K562 (cell line): ENCODE measurements around the gene CPED1. TPM values are rescaled to one million over a fixed set of nuclear protein-coding genes. Genes with fewer than 3 reads are reported as not detected.

ENCODE experiments used
- CBFA2T2 ChIP-seq: fragments of 450-650 bp; conservative IDR thresholded peaks from 2 replicates; pipeline ENCODE4 v1.6.1; 2017; ENCODE audit warnings: mild to moderate bottlenecking
- E2F3 ChIP-seq: fragments of 250-450 bp; sonication (Bioruptor Pico); IDR thresholded peaks from 2 replicates; pipeline ENCODE4 v1.4.0; 2020; ENCODE audit warnings: mild to moderate bottlenecking
- EP300 ChIP-seq: IDR thresholded peaks from 2 replicates; pipeline ENCODE4 v1.6.1; 2012; ENCODE audit warnings: low read length, improper control_type of control experiment
- HDAC6 ChIP-seq: IDR thresholded peaks from 2 replicates; pipeline ENCODE4 v1.6.1; 2012; ENCODE audit warnings: low read depth, mild to moderate bottlenecking, control low read depth, inconsistent platforms, low read length, moderate library complexity
- HNRNPH1 ChIP-seq: fragments of 200-400 bp; formaldehyde crosslinking; optimal IDR thresholded peaks from 2 replicates; pipeline ENCODE3; 2017; ENCODE audit warnings: low read depth, mild to moderate bottlenecking, low read length, moderate library complexity
- NEUROD1 ChIP-seq: fragments of 150-350 bp; IDR thresholded peaks from 2 replicates; pipeline ENCODE4 v1.6.1; 2014; ENCODE audit warnings: borderline replicate concordance, low read length, low read depth; ENCODE audit not compliant: partially characterized antibody
- NRF1 ChIP-seq, 2 experiments: fragments of 450-650 bp; IDR thresholded peaks in 1 of 2; conservative IDR thresholded peaks in 1 of 2; 2 replicates each; pipeline ENCODE4 v1.6.1; 2014; ENCODE audit warnings: mild to moderate bottlenecking in 2 of 2
- PHB2 ChIP-seq: fragments of 450-650 bp; IDR thresholded peaks from 2 replicates; pipeline ENCODE4 v1.6.1; 2017; ENCODE audit warnings: low read depth
- POLR2H ChIP-seq: IDR thresholded peaks from 2 replicates; pipeline ENCODE4 v1.6.1; 2016; ENCODE audit warnings: missing genetic modification characterization, low read depth, mild to moderate bottlenecking, control low read depth, missing compliant biosample characterization, moderate library complexity
- PRMT5 ChIP-seq: sonication (generic); formaldehyde crosslinking; IDR thresholded peaks from 2 replicates; pipeline ENCODE4 v1.5.0; 2020; ENCODE audit warnings: missing genetic modification reagents
- RBM14 ChIP-seq: fragments of 200-400 bp; formaldehyde crosslinking; IDR thresholded peaks from 2 replicates; pipeline ENCODE4 v1.6.1; 2018; ENCODE audit warnings: low read depth, mild to moderate bottlenecking, low read length, moderate library complexity, borderline replicate concordance; ENCODE audit not compliant: insufficient read depth
- RHOXF2B ChIP-seq: fragments of 250-450 bp; sonication (Bioruptor Pico); conservative IDR thresholded peaks from 2 replicates; pipeline ENCODE4 v1.5.1; 2021
- XRCC5 ChIP-seq: fragments of 200-400 bp; formaldehyde crosslinking; IDR thresholded peaks from 2 replicates; pipeline ENCODE4 v1.6.1; 2017; ENCODE audit warnings: low read depth, mild to moderate bottlenecking, low read length
- ZNF253 ChIP-seq: fragments of 250-450 bp; sonication (Bioruptor Pico); conservative IDR thresholded peaks from 2 replicates; pipeline ENCODE4 v1.6.1; 2021; ENCODE audit warnings: mild to moderate bottlenecking
- polyA plus RNA-seq, 8 experiments: library from polyadenylated mRNA; depleted of rRNA in 4 of 8; stranded (reverse) in 5 of 8; unstranded in 3 of 8; fragments of >200 nt; fragmentation: Nextera tagmentation in 2 of 8; fragmentation: Illumina TruSeq in 1 of 8; extraction: Ambion mirVana in 2 of 8; extraction: Trizol in 1 of 8; gene quantifications; 2 replicates each; pipeline versions ENCODE4 v1.2.1 to v1.2.3, GENCODE V29; 2011 to 2014; ENCODE audit warnings: inconsistent platforms in 1 of 8, missing spikeins in 1 of 8
- total RNA-seq, 7 experiments: library from RNA; depleted of rRNA in 6 of 7; stranded (reverse); fragments of >200 nt in 6 of 7; fragmentation: Illumina TruSeq in 2 of 7; extraction: Trizol in 2 of 7; gene quantifications; 2 replicates each; pipeline versions ENCODE4 v1.2.1 to v1.2.3, GENCODE V29; 2011 to 2021; ENCODE audit warnings: low replicate concordance in 1 of 7
- TF ChIP-seq, protein P1 (sequence below): fragments of 250-450 bp; sonication (Bioruptor Pico); IDR thresholded peaks from 2 replicates; pipeline ENCODE4 v1.5.1; 2021; ENCODE audit warnings: mild to moderate bottlenecking
- TF ChIP-seq, protein P2 (sequence below): fragments of 450-650 bp; IDR thresholded peaks from 2 replicates; pipeline ENCODE4 v1.6.1; 2016; ENCODE audit warnings: mild to moderate bottlenecking, moderate library complexity

CPED1 gene
- total and polyA plus RNA-seq, 9 of the 15 experiments (the other 6 are each of a cell fraction or from before 2014, with no cell fraction given), result 195 to 393 (median 290) TPM

DNA sequence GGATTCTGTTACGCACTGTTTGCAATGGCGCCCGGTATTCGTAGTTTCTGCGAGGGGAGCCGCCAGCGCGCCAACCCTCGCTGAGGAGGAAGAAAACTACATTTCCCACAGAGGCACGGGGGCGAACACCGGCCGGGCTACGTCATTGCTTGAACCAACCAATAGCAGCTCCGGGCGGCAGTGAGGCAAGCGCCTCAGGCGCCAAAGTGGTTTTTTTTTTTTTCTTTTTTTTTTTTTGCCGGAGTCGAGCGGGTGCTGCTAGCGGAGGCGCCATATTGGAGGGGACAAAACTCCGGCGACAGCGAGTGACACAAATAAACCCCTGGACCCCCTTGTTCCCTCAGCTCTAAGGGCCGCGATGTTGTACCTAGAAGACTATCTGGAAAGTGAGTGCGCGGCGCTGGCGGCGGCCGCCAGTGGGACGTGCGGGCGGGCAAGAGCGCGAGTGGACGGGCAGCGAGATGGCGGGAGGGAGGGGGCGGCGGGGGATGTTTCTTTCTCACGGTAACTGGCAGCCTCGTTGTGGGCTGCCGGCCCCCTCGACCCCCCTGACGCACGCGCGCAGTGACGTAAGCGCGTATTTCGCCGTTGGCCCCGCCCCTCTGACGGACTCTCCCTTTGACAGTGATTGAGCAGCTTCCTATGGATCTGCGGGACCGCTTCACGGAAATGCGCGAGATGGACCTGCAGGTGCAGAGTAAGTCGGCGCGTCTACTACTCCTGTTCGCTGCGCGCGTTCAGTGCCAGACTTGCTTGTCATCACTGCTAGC is 37.8 kb upstream of the CPED1 start, which contains the start of gene ING3 (continued):
- TF ChIP-seq NEUROD1 (peak; percentile 31), ZNF253 (CRISPR knock-in tag) (no peak), HNRNPH1 (no peak), HDAC6 (no peak), PRMT5 (no peak), RBM14 (0 out of 2 replicates have a peak, but pooled peaks have one; percentile 77), CBFA2T2 (no peak), NRF1 (conservative IDR thresholded peaks at IDR 0.05 in 1 of 2, IDR thresholded peaks at IDR 0.05 in 1 of 2) (peak; percentile 91 to 93), E2F3 (CRISPR knock-in tag) (peak; percentile 68; the same call in 1 of the 2 replicates), EP300 (peak; percentile 65), POLR2H (tag) (peak; percentile 93), XRCC5 (peak; percentile 65; the same call in 1 of the 2 replicates), PHB2 (no peak), RHOXF2B (CRISPR knock-in tag) (0 out of 2 replicates have a peak, but pooled peaks have one; percentile 54)
- TF ChIP-seq, protein P1, sequence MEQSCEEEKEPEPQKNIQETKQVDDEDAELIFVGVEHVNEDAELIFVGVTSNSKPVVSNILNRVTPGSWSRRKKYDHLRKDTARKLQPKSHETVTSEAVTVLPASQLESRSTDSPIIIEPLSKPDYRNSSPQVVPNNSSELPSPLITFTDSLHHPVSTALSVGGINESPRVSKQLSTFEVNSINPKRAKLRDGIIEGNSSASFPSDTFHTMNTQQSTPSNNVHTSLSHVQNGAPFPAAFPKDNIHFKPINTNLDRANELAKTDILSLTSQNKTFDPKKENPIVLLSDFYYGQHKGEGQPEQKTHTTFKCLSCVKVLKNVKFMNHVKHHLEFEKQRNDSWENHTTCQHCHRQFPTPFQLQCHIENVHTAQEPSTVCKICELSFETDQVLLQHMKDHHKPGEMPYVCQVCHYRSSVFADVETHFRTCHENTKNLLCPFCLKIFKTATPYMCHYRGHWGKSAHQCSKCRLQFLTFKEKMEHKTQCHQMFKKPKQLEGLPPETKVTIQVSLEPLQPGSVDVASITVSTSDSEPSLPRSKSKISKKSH (CRISPR knock-in tag), result no peak
- TF ChIP-seq, protein P2, sequence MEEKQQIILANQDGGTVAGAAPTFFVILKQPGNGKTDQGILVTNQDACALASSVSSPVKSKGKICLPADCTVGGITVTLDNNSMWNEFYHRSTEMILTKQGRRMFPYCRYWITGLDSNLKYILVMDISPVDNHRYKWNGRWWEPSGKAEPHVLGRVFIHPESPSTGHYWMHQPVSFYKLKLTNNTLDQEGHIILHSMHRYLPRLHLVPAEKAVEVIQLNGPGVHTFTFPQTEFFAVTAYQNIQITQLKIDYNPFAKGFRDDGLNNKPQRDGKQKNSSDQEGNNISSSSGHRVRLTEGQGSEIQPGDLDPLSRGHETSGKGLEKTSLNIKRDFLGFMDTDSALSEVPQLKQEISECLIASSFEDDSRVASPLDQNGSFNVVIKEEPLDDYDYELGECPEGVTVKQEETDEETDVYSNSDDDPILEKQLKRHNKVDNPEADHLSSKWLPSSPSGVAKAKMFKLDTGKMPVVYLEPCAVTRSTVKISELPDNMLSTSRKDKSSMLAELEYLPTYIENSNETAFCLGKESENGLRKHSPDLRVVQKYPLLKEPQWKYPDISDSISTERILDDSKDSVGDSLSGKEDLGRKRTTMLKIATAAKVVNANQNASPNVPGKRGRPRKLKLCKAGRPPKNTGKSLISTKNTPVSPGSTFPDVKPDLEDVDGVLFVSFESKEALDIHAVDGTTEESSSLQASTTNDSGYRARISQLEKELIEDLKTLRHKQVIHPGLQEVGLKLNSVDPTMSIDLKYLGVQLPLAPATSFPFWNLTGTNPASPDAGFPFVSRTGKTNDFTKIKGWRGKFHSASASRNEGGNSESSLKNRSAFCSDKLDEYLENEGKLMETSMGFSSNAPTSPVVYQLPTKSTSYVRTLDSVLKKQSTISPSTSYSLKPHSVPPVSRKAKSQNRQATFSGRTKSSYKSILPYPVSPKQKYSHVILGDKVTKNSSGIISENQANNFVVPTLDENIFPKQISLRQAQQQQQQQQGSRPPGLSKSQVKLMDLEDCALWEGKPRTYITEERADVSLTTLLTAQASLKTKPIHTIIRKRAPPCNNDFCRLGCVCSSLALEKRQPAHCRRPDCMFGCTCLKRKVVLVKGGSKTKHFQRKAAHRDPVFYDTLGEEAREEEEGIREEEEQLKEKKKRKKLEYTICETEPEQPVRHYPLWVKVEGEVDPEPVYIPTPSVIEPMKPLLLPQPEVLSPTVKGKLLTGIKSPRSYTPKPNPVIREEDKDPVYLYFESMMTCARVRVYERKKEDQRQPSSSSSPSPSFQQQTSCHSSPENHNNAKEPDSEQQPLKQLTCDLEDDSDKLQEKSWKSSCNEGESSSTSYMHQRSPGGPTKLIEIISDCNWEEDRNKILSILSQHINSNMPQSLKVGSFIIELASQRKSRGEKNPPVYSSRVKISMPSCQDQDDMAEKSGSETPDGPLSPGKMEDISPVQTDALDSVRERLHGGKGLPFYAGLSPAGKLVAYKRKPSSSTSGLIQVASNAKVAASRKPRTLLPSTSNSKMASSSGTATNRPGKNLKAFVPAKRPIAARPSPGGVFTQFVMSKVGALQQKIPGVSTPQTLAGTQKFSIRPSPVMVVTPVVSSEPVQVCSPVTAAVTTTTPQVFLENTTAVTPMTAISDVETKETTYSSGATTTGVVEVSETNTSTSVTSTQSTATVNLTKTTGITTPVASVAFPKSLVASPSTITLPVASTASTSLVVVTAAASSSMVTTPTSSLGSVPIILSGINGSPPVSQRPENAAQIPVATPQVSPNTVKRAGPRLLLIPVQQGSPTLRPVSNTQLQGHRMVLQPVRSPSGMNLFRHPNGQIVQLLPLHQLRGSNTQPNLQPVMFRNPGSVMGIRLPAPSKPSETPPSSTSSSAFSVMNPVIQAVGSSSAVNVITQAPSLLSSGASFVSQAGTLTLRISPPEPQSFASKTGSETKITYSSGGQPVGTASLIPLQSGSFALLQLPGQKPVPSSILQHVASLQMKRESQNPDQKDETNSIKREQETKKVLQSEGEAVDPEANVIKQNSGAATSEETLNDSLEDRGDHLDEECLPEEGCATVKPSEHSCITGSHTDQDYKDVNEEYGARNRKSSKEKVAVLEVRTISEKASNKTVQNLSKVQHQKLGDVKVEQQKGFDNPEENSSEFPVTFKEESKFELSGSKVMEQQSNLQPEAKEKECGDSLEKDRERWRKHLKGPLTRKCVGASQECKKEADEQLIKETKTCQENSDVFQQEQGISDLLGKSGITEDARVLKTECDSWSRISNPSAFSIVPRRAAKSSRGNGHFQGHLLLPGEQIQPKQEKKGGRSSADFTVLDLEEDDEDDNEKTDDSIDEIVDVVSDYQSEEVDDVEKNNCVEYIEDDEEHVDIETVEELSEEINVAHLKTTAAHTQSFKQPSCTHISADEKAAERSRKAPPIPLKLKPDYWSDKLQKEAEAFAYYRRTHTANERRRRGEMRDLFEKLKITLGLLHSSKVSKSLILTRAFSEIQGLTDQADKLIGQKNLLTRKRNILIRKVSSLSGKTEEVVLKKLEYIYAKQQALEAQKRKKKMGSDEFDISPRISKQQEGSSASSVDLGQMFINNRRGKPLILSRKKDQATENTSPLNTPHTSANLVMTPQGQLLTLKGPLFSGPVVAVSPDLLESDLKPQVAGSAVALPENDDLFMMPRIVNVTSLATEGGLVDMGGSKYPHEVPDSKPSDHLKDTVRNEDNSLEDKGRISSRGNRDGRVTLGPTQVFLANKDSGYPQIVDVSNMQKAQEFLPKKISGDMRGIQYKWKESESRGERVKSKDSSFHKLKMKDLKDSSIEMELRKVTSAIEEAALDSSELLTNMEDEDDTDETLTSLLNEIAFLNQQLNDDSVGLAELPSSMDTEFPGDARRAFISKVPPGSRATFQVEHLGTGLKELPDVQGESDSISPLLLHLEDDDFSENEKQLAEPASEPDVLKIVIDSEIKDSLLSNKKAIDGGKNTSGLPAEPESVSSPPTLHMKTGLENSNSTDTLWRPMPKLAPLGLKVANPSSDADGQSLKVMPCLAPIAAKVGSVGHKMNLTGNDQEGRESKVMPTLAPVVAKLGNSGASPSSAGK, result no peak
